GM12865 (cell line): ENCODE measurements around the gene SFXN4.
A peak's percentile ranks its signal among the peaks of the same experiment; 100 is the strongest.

Source experiments
- DNase-seq: peaks from one replicate; pipeline ENCODE4 v3.0.0; 2010; ENCODE audit warnings: low read depth
- H3K4me3 ChIP-seq: 2 replicates; pipeline ENCODE4 v1.5.1; 2011; ENCODE audit warnings: mild to moderate bottlenecking, low read depth, low read length, control low read depth
- TF ChIP-seq, protein P1 (sequence below): IDR thresholded peaks from 2 replicates; pipeline ENCODE4 v1.5.1; 2011; ENCODE audit warnings: low read length, control low read depth, low read depth, inconsistent platforms; ENCODE audit not compliant: insufficient read depth; ENCODE audit errors: missing control alignments

Gene SFXN4

DNA sequence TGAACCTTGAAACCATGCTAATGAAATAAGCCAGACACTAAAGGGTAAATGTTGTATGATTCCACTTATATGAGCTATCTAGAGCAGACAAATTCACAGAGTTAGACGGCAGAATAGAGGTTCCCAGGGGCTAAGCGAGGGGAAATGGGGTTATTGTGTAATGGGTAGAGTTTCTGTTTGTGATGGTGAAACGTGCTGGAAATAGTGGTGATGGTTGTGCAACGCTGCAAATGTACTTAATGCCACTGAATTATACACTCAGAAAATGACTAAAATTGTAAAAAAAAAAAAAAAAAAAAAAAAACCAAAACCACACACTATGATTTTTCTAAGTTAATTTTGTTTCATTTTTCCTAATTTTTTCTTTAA is 30.0 kb downstream of the SFXN4 start:
- no peak overlapping the region for H3K4me3 ChIP-seq
- DNase-seq = no peak
- TF ChIP-seq, protein P1, sequence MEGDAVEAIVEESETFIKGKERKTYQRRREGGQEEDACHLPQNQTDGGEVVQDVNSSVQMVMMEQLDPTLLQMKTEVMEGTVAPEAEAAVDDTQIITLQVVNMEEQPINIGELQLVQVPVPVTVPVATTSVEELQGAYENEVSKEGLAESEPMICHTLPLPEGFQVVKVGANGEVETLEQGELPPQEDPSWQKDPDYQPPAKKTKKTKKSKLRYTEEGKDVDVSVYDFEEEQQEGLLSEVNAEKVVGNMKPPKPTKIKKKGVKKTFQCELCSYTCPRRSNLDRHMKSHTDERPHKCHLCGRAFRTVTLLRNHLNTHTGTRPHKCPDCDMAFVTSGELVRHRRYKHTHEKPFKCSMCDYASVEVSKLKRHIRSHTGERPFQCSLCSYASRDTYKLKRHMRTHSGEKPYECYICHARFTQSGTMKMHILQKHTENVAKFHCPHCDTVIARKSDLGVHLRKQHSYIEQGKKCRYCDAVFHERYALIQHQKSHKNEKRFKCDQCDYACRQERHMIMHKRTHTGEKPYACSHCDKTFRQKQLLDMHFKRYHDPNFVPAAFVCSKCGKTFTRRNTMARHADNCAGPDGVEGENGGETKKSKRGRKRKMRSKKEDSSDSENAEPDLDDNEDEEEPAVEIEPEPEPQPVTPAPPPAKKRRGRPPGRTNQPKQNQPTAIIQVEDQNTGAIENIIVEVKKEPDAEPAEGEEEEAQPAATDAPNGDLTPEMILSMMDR = no peak

DNA sequence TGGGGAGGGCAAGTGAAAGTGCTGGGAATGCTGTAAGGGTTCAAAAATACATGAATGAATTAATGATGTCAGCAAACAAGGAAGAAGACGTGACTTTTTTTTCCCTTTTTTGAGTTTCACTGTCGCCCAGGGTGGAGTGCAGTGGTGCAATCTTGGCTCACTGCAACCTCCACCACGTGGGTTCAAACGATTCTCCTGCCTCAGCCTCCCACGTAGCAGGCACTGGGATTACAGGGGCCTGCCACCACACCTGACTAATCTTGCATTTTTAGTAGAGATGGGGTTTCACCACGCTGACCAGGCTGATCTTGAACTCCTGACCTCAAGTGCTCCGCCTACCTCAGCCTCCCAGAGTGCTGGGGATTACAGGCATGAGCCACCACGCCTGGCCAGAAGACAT is 31.6 kb downstream of the SFXN4 start:
- no peak overlapping the region for H3K4me3 ChIP-seq
- TF ChIP-seq, protein P1 = no peak
- DNase-seq = peak; percentile 33

DNA sequence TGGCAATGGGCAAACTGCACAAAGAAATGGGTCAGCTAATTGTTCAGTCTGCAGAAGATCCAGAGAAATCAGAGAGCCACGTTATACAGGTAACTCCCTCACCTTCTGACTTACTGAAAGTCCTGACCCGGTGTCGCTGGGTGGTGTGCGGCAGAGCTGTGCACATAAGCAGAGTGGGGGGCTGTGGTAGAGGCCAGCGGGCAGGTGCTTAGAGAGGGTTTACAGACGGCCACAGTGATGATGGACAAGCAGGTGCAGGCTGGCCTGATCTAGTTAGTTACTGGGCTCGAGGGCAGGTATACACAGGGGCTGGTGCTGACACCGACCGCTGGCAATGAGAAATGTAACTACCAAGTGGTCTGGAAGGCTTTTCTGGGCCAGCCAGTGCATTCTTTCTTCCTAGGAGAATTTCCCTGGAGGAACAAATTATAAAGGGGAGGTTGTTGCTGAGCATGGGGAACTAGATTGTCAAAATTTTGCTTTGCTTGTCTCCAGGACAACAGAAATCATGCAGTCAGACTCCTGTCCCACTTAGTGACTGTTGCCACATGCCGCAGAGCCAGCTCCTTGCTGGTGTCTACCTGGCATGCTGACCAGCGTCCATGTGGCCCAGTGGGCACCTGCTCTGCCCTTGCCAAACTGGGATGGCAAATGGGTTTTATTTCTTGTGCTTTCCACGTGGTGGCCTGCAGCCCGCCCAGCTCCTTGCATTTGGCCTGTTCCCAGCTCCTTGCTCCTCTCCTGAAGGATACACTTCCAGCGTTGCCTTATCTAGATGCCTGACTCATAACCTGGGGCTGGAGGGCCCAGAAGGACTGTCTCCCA is 32.8 kb downstream of the SFXN4 start:
- TF ChIP-seq, protein P1 = no peak
- DNase-seq = no peak
- no peak overlapping the region for H3K4me3 ChIP-seq

DNA sequence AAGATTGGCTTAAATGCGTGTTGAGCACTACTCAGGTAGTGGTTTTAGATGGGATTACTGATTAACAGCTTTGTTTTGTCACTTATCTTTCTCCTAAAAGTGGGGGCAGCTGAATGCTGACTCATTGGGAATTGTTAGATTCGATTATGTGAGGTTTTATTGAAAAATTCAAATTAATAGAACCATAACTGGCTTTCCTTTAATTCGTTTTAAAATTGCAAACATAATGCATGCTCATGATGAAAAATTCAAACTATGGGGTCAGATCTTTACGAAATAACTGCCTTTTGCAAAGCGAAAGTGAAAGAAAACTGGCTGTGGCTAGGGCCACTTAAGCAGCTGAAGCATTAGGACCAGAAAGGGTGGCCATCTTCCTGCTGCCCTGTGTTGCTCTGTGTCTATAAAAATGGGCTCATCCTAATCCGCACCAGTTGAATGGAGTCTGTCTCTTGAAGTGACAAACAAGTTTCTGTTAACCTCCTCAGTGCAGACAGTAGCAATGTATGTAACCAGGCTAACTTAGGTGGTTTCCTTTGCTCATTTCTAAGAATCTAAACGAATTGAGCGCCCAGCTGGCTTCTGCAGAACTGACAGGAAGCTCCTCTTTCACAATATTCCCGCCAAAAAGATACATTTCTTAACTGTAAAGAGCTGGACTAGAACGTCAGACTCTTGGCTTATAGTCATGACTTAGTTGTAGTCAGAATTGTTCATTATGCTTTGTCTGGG is 33.8 kb downstream of the SFXN4 start:
- peak; percentile 70 for DNase-seq
- H3K4me3 ChIP-seq = peak overlapping the region; percentile 37

DNA sequence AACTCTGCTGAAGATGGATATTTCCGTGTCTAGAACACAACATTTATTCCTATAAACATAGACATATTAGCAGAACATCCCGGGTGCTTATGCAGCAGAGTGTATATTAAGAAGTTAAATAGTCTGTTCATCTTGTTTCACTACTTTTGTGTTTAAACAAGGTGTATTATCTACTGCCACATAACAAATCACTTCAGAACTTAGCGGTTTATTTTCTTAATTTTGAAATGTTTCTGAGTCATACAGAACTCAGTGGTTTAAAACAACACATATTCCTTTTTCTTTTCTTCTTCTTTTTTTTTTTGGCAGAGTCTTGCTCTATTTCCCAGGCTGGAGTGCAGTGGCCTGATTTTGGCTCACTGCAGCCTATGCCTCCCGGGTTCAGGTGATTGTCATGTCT is 35.8 kb downstream of the SFXN4 start:
- no peak for DNase-seq
- no peak overlapping the region for H3K4me3 ChIP-seq
- TF ChIP-seq, protein P1 = no peak

More for the DNA sequence above, 33.8 kb downstream of the SFXN4 start:
- TF ChIP-seq, protein P1 = no peak

DNA sequence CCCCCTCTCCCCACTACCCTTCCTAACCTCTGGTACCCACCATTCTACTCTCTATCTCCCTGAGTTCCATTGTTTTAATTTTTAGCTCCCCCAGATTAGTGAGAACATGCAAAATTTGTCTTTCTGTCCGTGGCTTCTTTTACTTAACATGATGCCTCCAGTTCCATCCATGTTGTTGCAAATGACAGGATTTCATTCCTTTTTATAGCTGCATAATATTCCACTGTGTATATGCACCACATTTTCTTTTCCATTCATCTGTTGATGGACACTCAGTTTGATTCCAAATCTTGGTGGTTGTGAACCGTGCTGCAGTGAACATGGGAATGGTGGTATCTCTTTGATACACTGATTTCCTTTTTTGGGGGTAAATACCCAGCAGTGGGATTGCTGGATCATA is 39.6 kb downstream of the SFXN4 start:
- no peak overlapping the region for H3K4me3 ChIP-seq
- no peak for DNase-seq
- TF ChIP-seq, protein P1 = no peak
